HFF-Myc (cell line): ENCODE measurements around the gene RPTOR.

Source experiments
- DNase-seq: peaks from one replicate; pipeline ENCODE4 v3.0.0-alpha.2; 2011; ENCODE audit warnings: low read depth; ENCODE audit errors: extremely low read depth
- H3K4me3 ChIP-seq: replicated peaks from 2 replicates; pipeline ENCODE4 v1.5.1; 2011; ENCODE audit warnings: low read depth, mild to moderate bottlenecking, control low read depth, low read length
- TF ChIP-seq, protein P1 (sequence below): IDR thresholded peaks from 2 replicates; pipeline ENCODE4 v1.5.1; 2012; ENCODE audit warnings: mild to moderate bottlenecking, low read depth, low read length, control low read depth; ENCODE audit errors: missing control alignments

RPTOR gene

DNA sequence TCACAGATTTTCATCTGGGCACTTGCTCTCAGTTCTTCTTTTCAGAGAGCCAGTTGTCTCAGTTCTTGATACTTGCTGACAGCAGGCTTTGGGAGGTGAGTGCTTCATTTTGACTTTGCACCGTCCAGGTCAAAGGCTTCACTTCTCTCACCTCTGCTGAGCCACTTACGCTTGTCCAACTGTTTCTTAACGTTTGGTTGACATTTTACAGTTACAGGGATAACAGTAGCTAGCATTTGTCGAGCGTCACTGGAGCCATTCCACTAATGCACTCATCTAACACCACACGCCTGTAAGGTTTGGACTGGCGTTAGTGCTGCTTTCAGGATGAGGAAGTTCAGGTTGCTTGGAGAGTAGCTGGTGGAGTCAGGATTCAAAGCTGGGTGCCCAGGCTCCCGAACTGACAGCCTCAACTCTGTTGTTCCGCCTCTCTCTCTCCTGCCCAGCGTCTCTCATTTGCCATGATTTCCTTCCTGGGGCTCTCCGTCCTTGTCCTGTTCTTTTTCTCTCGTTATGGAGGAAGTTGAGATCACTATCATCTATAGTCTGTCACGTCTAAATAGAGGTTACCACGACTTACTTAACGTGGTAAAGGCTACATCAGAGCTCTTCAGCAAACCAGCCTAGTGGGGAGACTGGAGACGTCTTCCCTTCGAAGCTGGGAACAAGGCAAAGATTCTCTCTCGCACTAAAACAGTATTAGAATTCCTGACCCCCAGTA lies 220.8 kb downstream of the RPTOR start:
- TF ChIP-seq, protein P1, sequence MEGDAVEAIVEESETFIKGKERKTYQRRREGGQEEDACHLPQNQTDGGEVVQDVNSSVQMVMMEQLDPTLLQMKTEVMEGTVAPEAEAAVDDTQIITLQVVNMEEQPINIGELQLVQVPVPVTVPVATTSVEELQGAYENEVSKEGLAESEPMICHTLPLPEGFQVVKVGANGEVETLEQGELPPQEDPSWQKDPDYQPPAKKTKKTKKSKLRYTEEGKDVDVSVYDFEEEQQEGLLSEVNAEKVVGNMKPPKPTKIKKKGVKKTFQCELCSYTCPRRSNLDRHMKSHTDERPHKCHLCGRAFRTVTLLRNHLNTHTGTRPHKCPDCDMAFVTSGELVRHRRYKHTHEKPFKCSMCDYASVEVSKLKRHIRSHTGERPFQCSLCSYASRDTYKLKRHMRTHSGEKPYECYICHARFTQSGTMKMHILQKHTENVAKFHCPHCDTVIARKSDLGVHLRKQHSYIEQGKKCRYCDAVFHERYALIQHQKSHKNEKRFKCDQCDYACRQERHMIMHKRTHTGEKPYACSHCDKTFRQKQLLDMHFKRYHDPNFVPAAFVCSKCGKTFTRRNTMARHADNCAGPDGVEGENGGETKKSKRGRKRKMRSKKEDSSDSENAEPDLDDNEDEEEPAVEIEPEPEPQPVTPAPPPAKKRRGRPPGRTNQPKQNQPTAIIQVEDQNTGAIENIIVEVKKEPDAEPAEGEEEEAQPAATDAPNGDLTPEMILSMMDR: no peak
- no peak overlapping the region for H3K4me3 ChIP-seq
- no peak for DNase-seq

DNA sequence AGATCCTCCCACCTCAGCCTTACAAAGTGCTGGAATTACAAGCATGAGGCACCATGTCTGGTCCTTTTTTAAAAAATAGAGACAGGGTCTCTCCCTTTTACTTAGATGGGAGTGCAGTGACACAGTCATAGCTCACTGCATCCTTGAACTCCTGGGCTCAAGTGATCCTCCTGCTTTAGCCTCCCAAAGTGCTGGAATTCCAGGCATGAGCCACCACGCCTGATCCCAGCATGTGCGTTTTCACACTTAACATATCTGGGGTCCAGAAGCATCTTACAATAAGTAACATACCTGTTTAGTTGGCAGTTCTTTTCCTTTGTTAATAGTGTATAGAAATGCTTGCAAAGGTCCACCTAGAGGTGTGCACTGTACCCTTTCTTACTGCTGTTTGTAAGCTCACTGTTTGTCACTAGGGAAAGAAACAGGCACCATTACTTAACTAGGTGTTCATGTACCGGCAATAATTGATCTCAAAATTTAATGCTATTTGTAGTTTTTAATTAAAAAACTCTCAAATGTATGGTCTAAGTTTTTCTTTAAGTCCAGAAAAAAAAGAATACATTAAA lies 221.7 kb downstream of the RPTOR start:
- DNase-seq: no peak
- TF ChIP-seq, protein P1: no peak
- no peak overlapping the region for H3K4me3 ChIP-seq

GRCh38 chr17:80768389-80768788 lies 223.8 kb downstream of the RPTOR start:
- H3K4me3 ChIP-seq: no peak overlapping the region
- TF ChIP-seq, protein P1: no peak
- no peak for DNase-seq

- TF ChIP-seq, protein P1: no peak
- no peak for DNase-seq
- no peak overlapping the region for H3K4me3 ChIP-seq
These were observed 224.3 kb downstream of the RPTOR start for GRCh38 chr17:80768936-80769335.

GRCh38 chr17:80769516-80769915 lies 224.9 kb downstream of the RPTOR start:
- H3K4me3 ChIP-seq: no peak overlapping the region
- TF ChIP-seq, protein P1: no peak
- DNase-seq: no peak

- no peak for DNase-seq
- H3K4me3 ChIP-seq: no peak overlapping the region
- TF ChIP-seq, protein P1: no peak
These were observed 225.4 kb downstream of the RPTOR start for GRCh38 chr17:80769936-80770625.
